ENCODE data around the gene ANKDD1A. TPM values are rescaled to one million over a fixed set of nuclear protein-coding genes. Genes with fewer than 3 reads are reported as not detected.

Gene ANKDD1A
- 1.5 to 1.9 TPM (median 1.7 TPM) in 5 replicates for total RNA-seq (2022; extraction: Qiagen RNA extraction; ENCODE audit: low read depth)

GRCh38 chr15:64911311-64912186 lies at the start of gene ANKDD1A:
ANKDD1A (plus strand) TSS chr15:64911902; CDS start chr15:64911931, 29 bp downstream.

GRCh38 chr15:64989416-64990167 lies 77.9 kb downstream of the ANKDD1A start, which contains the start of gene SPG21:
SPG21 (minus strand) TSS chr15:64989914; CDS start chr15:64983569, 6,345 bp downstream.

Other genes with a start within 250 kb of the ANKDD1A start
- gene RBPMS2, start 136.3 kb upstream of the ANKDD1A start, total RNA-seq (2022; extraction: Qiagen RNA extraction; ENCODE audit: low read depth): 6.1 to 8.9 TPM (median 7.1 TPM) in 5 replicates
- gene PIF1, start 86.3 kb upstream of the ANKDD1A start, total RNA-seq (2022; extraction: Qiagen RNA extraction; ENCODE audit: low read depth): 12.7 to 21.6 TPM (median 16.5 TPM) in 5 replicates
- 5.7 to 6.5 TPM (median 6.1 TPM) in 5 replicates for gene PLEKHO2, start 70.0 kb upstream of the ANKDD1A start, total RNA-seq (2022; extraction: Qiagen RNA extraction; ENCODE audit: low read depth)
- 111 to 131 TPM (median 127 TPM) in 5 replicates for gene SPG21, start 78.0 kb downstream of the ANKDD1A start, total RNA-seq (2022; extraction: Qiagen RNA extraction; ENCODE audit: low read depth)
- gene MTFMT, start 117.7 kb downstream of the ANKDD1A start, total RNA-seq (2022; extraction: Qiagen RNA extraction; ENCODE audit: low read depth): 20.3 to 30.4 TPM (median 25.6 TPM) in 5 replicates
- gene SLC51B, start 133.5 kb downstream of the ANKDD1A start, total RNA-seq (2022; extraction: Qiagen RNA extraction; ENCODE audit: low read depth): 17.5 to 21.2 TPM (median 19.5 TPM) in 5 replicates
- gene RASL12, start 156.1 kb downstream of the ANKDD1A start, total RNA-seq (2022; extraction: Qiagen RNA extraction; ENCODE audit: low read depth): 0.08 to 0.13 TPM (median 0.10 TPM) in 5 replicates
- gene KBTBD13, start 164.8 kb downstream of the ANKDD1A start, total RNA-seq (2022; extraction: Qiagen RNA extraction; ENCODE audit: low read depth): not detected in 5 replicates
- 0.61 to 0.85 TPM (median 0.65 TPM) in 5 replicates for gene UBAP1L, start 203.3 kb downstream of the ANKDD1A start, total RNA-seq (2022; extraction: Qiagen RNA extraction; ENCODE audit: low read depth)
- 24.5 to 27.8 TPM (median 26.2 TPM) in 5 replicates for gene PDCD7, start 221.9 kb downstream of the ANKDD1A start, total RNA-seq (2022; extraction: Qiagen RNA extraction; ENCODE audit: low read depth)

Data from A549 treated with GW870086 at 1 μM for 4 hours (cell line).